Right lobe of liver (tissue), 6 donors: ENCODE data around the gene PTAR1. TPM values are rescaled to one million over a fixed set of nuclear protein-coding genes. Genes with fewer than 3 reads are reported as not detected.
A peak's percentile ranks its signal among the peaks of the same experiment; 100 is the strongest.

Experiments used
- ATAC-seq, 4 donors: fragments of 200-7000 bp; cut with Tn5 transposase; one replicate each; pipeline ENCODE4 v1.9.1; 2020; ENCODE audit warnings: mild to moderate bottlenecking in 4 of 4, moderate library complexity in 4 of 4
- DNase-seq, 3 donors: peaks; one replicate each; pipeline ENCODE4 v3.0.0-alpha.2; 2020
- H3K27ac ChIP-seq, 3 donors: fragments of 200-600 bp; one replicate each; pipeline ENCODE4 v1.8.0; 2022
- H3K27me3 ChIP-seq, 2 donors: fragments of 200-600 bp; one replicate each; pipeline ENCODE4 v1.8.0; 2022
- H3K36me3 ChIP-seq, 4 donors: fragments of 200-600 bp; sonication (generic) in 1 of 4; one replicate each; pipeline versions ENCODE4 v1.5.1 to v1.8.0; 2017 to 2022; ENCODE audit warnings: control low read depth in 1 of 4
- H3K4me1 ChIP-seq, 4 donors: fragments of 200-600 bp; sonication (generic) in 1 of 4; one replicate each; pipeline versions ENCODE4 v1.5.1 to v1.8.0; 2017 to 2022; ENCODE audit warnings: control low read depth in 1 of 4
- H3K4me3 ChIP-seq, 3 donors: fragments of 200-600 bp; one replicate each; pipeline ENCODE4 v1.8.0; 2022
- H3K9me3 ChIP-seq, 4 donors: fragments of 200-600 bp; sonication (generic) in 1 of 4; one replicate each; pipeline versions ENCODE4 v1.5.1 to v1.8.0; 2017 to 2022; ENCODE audit warnings: control low read depth in 1 of 4
- POLR2A ChIP-seq: fragments of 450-650 bp; IDR thresholded peaks from one replicate; pipeline ENCODE4 v1.6.1; 2017; ENCODE audit warnings: antibody characterized with exemption, mild to moderate bottlenecking
- WGBS: methylation state at CpG from one replicate; pipeline ENCODE4 v1.1.6; 2018; ENCODE audit warnings: low coverage, low lambda C conversion rate; ENCODE audit not compliant: insufficient coverage; ENCODE audit errors: missing lambda C conversion rate; 5-methylcytosine and 5-hydroxymethylcytosine counted together
- intact Hi-C, 2 donors: fragments of 100-400 bp; cut with DNase I; formaldehyde crosslinking; loops; one replicate each; pipeline versions ENCODE4 v1.11.2 to v1.14.1; 2022
- total RNA-seq, 6 experiments: library from RNA; depleted of rRNA in 2 of 6; stranded (reverse); fragments of >200 nt in 2 of 6; fragmentation: NEBNext Ultra II Directional in 3 of 6; extraction: Animal tissue kit (Norgen Biotek cat#: 25700) in 3 of 6; gene quantifications; one replicate each; pipeline versions ENCODE4 v1.1.0 to v1.2.4, GENCODE V29; 2016 to 2023
- TF ChIP-seq, protein P1 (sequence below), 4 donors: fragments of 200-600 bp in 3 of 4; fragments of 450-650 bp in 1 of 4; IDR thresholded peaks; one replicate each; pipeline versions ENCODE4 v1.5.1 to v1.8.0; 2016 to 2022; ENCODE audit warnings: antibody characterized with exemption in 4 of 4, mild to moderate bottlenecking in 2 of 4
- donor health status: DM: no; HTN: yes; CAD: no.
- donor health status: DM: no; HTN: no; CAD: no.
- donor health status: DM: no; HTN: no; CAD: no.
- donor health status: DM: no; HTN: yes; CAD: no.
- donor health status: DM: no; HTN: yes; CAD: no.

The PTAR1 gene
- total RNA-seq, 6 experiments from 2014 or later = 21.5 to 33.3 (median 27.0) TPM

DNA sequence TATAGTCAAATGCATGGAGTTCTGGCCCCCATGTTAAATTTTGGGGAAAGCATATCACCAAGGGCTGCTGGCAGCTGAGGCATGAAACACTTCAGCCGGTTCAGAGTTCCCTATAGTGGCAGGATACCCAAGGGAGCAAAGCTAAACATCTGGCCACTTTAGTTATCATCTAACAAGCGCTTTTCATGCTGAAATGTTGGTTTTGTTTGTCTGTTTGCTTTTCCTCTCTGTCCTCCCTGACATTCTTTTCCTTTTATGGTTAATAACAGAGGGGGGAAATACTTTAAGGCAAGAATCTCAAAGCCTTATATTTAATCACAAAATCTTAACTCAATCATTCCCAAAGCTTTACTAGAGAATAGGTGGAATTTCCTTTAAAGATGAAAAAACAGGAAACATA, 99.5 kb downstream of the PTAR1 start:
- intact Hi-C loops = no loop called here
- peak in 3 of 4 donors; percentile 14 to 49 (median 43) for ATAC-seq
- Histone ChIP-seq H3K4me1 (peaks cover 0 to 12% (median 0%) of the 10 kb centered on the region in 4 donors), H3K36me3 (no peaks in the 10 kb centered on the region), H3K27me3 (no peaks in the 10 kb centered on the region), H3K9me3 (no peaks in the 10 kb centered on the region), H3K27ac (peak overlapping the region in 2 of 3 donors; percentile 43 to 97), H3K4me3 (no peak overlapping the region)
- WGBS = 16% methylated on average over 2 of the region's 2 CpGs
- TF ChIP-seq, protein P1, sequence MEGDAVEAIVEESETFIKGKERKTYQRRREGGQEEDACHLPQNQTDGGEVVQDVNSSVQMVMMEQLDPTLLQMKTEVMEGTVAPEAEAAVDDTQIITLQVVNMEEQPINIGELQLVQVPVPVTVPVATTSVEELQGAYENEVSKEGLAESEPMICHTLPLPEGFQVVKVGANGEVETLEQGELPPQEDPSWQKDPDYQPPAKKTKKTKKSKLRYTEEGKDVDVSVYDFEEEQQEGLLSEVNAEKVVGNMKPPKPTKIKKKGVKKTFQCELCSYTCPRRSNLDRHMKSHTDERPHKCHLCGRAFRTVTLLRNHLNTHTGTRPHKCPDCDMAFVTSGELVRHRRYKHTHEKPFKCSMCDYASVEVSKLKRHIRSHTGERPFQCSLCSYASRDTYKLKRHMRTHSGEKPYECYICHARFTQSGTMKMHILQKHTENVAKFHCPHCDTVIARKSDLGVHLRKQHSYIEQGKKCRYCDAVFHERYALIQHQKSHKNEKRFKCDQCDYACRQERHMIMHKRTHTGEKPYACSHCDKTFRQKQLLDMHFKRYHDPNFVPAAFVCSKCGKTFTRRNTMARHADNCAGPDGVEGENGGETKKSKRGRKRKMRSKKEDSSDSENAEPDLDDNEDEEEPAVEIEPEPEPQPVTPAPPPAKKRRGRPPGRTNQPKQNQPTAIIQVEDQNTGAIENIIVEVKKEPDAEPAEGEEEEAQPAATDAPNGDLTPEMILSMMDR (IDR thresholded peaks at IDR 0.05) = no peak
- no peak for TF ChIP-seq POLR2A
- DNase-seq = no peak

Other genes with a start within 250 kb of the PTAR1 start
- 10 to 100 TPM in 4 of 6 experiments, 1 to 10 TPM in 2; 6.6 to 25.5 (median 16.7) TPM for gene APBA1, start 87.6 kb downstream of the PTAR1 start, total RNA-seq
- not detected for gene CFAP95, start 60.8 kb upstream of the PTAR1 start, total RNA-seq